Panc1 (cell line): ENCODE results near the gene PNPO.

ENCODE experiments used
- POLR2AphosphoS5 ChIP-seq: IDR thresholded peaks from 2 replicates; pipeline ENCODE4 v1.6.1; 2012; ENCODE audit warnings: mild to moderate bottlenecking, low read depth, low read length, moderate library complexity
- REST ChIP-seq, 2 experiments: IDR thresholded peaks; 2 replicates each; pipeline ENCODE4 v1.6.1; 2011 to 2012; ENCODE audit warnings: low read depth in 2 of 2, control low read depth in 1 of 2, low read length in 1 of 2, mild to moderate bottlenecking in 1 of 2, moderate library complexity in 1 of 2; ENCODE audit not compliant: insufficient read depth in 1 of 2
- TCF7L2 ChIP-seq: IDR thresholded peaks from 2 replicates; pipeline ENCODE4 v1.6.1; 2011; ENCODE audit warnings: mild to moderate bottlenecking, low read depth, low read length, inconsistent platforms
- TF ChIP-seq, protein P1 (sequence below): fragments of 450-650 bp; IDR thresholded peaks from 2 replicates; pipeline ENCODE4 v1.5.1; 2017; ENCODE audit warnings: mild to moderate bottlenecking

GRCh38 chr17:47917581-47917980 is 23.8 kb upstream of the PNPO start:
- TF ChIP-seq, protein P1, sequence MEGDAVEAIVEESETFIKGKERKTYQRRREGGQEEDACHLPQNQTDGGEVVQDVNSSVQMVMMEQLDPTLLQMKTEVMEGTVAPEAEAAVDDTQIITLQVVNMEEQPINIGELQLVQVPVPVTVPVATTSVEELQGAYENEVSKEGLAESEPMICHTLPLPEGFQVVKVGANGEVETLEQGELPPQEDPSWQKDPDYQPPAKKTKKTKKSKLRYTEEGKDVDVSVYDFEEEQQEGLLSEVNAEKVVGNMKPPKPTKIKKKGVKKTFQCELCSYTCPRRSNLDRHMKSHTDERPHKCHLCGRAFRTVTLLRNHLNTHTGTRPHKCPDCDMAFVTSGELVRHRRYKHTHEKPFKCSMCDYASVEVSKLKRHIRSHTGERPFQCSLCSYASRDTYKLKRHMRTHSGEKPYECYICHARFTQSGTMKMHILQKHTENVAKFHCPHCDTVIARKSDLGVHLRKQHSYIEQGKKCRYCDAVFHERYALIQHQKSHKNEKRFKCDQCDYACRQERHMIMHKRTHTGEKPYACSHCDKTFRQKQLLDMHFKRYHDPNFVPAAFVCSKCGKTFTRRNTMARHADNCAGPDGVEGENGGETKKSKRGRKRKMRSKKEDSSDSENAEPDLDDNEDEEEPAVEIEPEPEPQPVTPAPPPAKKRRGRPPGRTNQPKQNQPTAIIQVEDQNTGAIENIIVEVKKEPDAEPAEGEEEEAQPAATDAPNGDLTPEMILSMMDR = no peak
- no peak for TF ChIP-seq POLR2AphosphoS5
- no peak for TF ChIP-seq REST (IDR thresholded peaks at IDR 0.05; ENCODE audit: insufficient read depth in 1 of 2, low read depth in 2 of 2, low read length in 1 of 2)
- no peak for TF ChIP-seq TCF7L2
